Measurements from ENCODE around the gene CEP152. TPM values are rescaled to one million over a fixed set of nuclear protein-coding genes. Genes with fewer than 3 reads are reported as not detected.

CEP152 gene
- total and polyA plus RNA-seq, 10 of the 15 experiments (the other 5 are each of a cell fraction or from before 2014, with no cell fraction given): 5.3 to 22.6 (median 14.2) TPM

- H4K20me1 ChIP-seq (ENCODE audit: control insufficient read depth, insufficient read depth): no peaks in the 10 kb centered on the region
- SMC1A ChIA-PET (ENCODE audit: uncharacterized antibody, unreplicated experiment): interaction anchor here (1.3 kb wide), 1 partner anchor 211 kb away, joined by 3 read pairs; no protein-coding TSS in a partner anchor
- WGBS (ENCODE audit: insufficient coverage, insufficient replicate concordance, low lambda C conversion rate, missing lambda C conversion rate): 43% methylated on average over 4 of the region's 4 CpGs
- RAD21 ChIA-PET (ENCODE audit: unreplicated experiment): no interaction called here
- no peaks in the 10 kb centered on the region; the same call in 2 of the 3 replicates for H3K9me3 ChIP-seq (replicated peaks; ENCODE audit: control insufficient read depth, insufficient read depth, low read length)
- in situ Hi-C loops (cut with MboI): no loop called here
- H3K4me2 ChIP-seq (ENCODE audit: control insufficient read depth, insufficient read depth): no peak overlapping the region
- H3K4me3 ChIP-seq: no peak overlapping the region
- ATAC-seq (peak; percentile 65), FAIRE-seq (no peak), DNase-seq (ENCODE audit: low read depth, low spot score) (no peak)
- no peaks in the 10 kb centered on the region for H3K4me1 ChIP-seq (ENCODE audit: control insufficient read depth, insufficient read depth, low read length)
- intact Hi-C loops (cut with micrococcal nuclease; ENCODE audit: unreplicated experiment): no loop called here
- no TSS peak for BruUV-seq (replicated peaks)
- H3K27ac ChIP-seq (ENCODE audit: control insufficient read depth, insufficient read depth): no peak overlapping the region
- no peaks in the 10 kb centered on the region for H3K36me3 ChIP-seq (ENCODE audit: control insufficient read depth in 2 of 2, insufficient read depth in 2 of 2, low read length in 1 of 2)
- H3K79me2 ChIP-seq (ENCODE audit: control insufficient read depth, insufficient read depth, low read length): no peaks in the 10 kb centered on the region
- no peaks in the 10 kb centered on the region for H3K27me3 ChIP-seq (replicated peaks in 1 of 2; ENCODE audit: control insufficient read depth in 2 of 2, insufficient read depth in 2 of 2, low read length in 1 of 2)
- H2AFZ ChIP-seq (ENCODE audit: control insufficient read depth, low read depth, low read length): no peak overlapping the region
- H3K9ac ChIP-seq (ENCODE audit: control insufficient read depth, insufficient read depth, low read length): no peak overlapping the region
- POLR2A ChIA-PET: no interaction called here
- CTCF ChIA-PET: interaction anchor here (0.6 kb wide), 1 partner anchor 10 kb away, joined by 3 read pairs; no protein-coding TSS in a partner anchor
- TF ChIP-seq CUX1 (IDR thresholded peaks at IDR 0.05; ENCODE audit: insufficient replicate concordance, low read depth, low read length): no peak
- TF ChIP-seq SREBF2 (IDR thresholded peaks at IDR 0.05; ENCODE audit: low read length): no peak
- no peak for TF ChIP-seq NBN (IDR thresholded peaks at IDR 0.05)
- TF ChIP-seq IRF3 (IDR thresholded peaks at IDR 0.05): no peak
- no peak for TF ChIP-seq JUNB (IDR thresholded peaks at IDR 0.05)
- no peak for TF ChIP-seq CBFB (IDR thresholded peaks at IDR 0.05; ENCODE audit: low read depth)
- TF ChIP-seq RELA (IDR thresholded peaks at IDR 0.05; ENCODE audit: borderline replicate concordance, partially characterized antibody): no peak
- TF ChIP-seq ATF3 (IDR thresholded peaks at IDR 0.05; ENCODE audit: borderline replicate concordance, extremely low read depth, low read depth, low read length): no peak
- no peak for TF ChIP-seq BRCA1 (IDR thresholded peaks at IDR 0.05; ENCODE audit: low read depth, low read length)
- no peak for TF ChIP-seq PML (IDR thresholded peaks at IDR 0.05; ENCODE audit: low read length)
- TF ChIP-seq NFXL1 (IDR thresholded peaks at IDR 0.05; ENCODE audit: borderline replicate concordance): no peak
- TF ChIP-seq TCF7 (IDR thresholded peaks at IDR 0.05; ENCODE audit: borderline replicate concordance): no peak
- no peak for TF ChIP-seq EGR1 (IDR thresholded peaks at IDR 0.05; ENCODE audit: borderline replicate concordance in 1 of 2, low read depth in 2 of 2, low read length in 2 of 2)
- TF ChIP-seq EZH2 (IDR thresholded peaks at IDR 0.05; ENCODE audit: borderline replicate concordance, control insufficient read depth, low read depth, low read length): no peak
- TF ChIP-seq ZBED1 (IDR thresholded peaks at IDR 0.05; ENCODE audit: borderline replicate concordance): no peak
- no peak for TF ChIP-seq ZNF207 (IDR thresholded peaks at IDR 0.05; ENCODE audit: borderline replicate concordance)
- TF ChIP-seq NR2C2 (IDR thresholded peaks at IDR 0.05; ENCODE audit: borderline replicate concordance, control insufficient read depth, insufficient read length, low read depth): no peak
Measured at GRCh38 chr15:48719668-48720067, 91.2 kb downstream of the CEP152 start.
